ENCODE measurements around the gene MRPL49. TPM values are rescaled to one million over a fixed set of nuclear protein-coding genes. Genes with fewer than 3 reads are reported as not detected.

MRPL49 gene
- total and polyA plus RNA-seq, 2 experiments from 2014 or later = 27.7 to 61.9 TPM

DNA sequence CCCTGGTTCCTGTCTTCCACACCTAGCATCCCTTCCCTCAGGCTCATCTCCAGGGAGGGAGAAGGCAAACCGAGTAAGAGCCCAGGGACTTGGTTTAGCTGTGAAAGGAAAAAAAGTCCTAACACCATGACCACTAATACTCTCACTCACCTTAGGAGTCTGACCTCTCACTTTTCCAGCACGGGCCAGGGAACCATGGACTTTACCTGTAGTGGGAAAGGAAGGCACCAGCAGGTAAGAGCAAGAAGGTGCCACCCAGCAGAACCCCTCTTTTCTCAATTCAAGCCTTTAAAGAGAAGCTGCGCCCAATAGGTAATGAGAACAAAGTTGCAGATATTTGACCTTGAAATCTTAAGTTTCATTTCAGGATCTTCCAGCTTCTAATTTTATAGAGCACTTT lies 1.3 kb upstream of the MRPL49 start (continued):
- TF ChIP-seq ZNF462 (CRISPR knock-in tag; IDR thresholded peaks at IDR 0.05) = no peak

DNA sequence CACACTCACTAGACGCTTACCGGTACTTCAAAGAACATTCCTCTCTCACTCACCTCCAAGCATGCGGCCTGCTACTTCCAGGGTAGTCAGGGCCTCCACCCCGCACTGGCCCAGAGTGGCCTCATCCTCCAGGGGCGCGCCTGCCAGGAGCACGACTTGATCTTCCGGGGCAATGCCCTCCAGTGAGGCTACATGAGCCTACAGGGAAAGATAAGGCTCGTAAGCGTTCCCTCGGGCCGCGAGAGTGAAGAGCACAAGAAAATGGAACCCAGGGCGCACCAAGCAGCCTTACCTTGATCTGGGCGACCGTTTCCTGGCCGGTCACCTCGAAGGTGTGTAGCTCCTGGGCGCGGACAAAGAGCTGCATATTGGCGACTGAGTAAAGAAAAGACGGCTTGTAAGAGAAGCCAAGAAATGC lies 665 bp upstream of the MRPL49 start:
- Histone ChIP-seq H3K27me3 (ENCODE audit: insufficient read depth) (no peaks in the 10 kb centered on the region), H3K27ac (ENCODE audit: low read depth) (peak overlapping the region; percentile 90), H3F3A (replicated peaks; ENCODE audit: low read depth) (peaks cover 34% of the 10 kb centered on the region), H3K4me3 (peak overlapping the region; percentile 94), H4K20me1 (replicated peaks; ENCODE audit: insufficient read depth) (peaks cover 10% of the 10 kb centered on the region), H2AFZ (no peak overlapping the region), H3K4me1 (ENCODE audit: insufficient read depth) (peaks cover 11% of the 10 kb centered on the region), H3K79me2 (replicated peaks; ENCODE audit: insufficient read depth) (peaks cover 44% of the 10 kb centered on the region), H3K4me2 (peak overlapping the region; percentile 96), H3K36me3 (ENCODE audit: insufficient read depth) (peaks cover 18% of the 10 kb centered on the region), H3K9me2 (ENCODE audit: insufficient read depth) (no peaks in the 10 kb centered on the region)
- peak overlapping the region; percentile 99 for H3K27ac Mint-ChIP-seq
- H3K9me3 Mint-ChIP-seq = no peaks in the 10 kb centered on the region; the same call in 2 of the 3 replicates
- no peak; the same call in 2 of the 3 replicates for ATAC-seq
- H3K27me3 Mint-ChIP-seq (ENCODE audit: insufficient read depth, low read depth, poor library complexity) = peaks cover 27% of the 10 kb centered on the region
- TF ChIP-seq EZH2phosphoT487 (IDR thresholded peaks at IDR 0.05; ENCODE audit: unreplicated experiment) (no peak), NANOG (IDR thresholded peaks at IDR 0.05; ENCODE audit: borderline replicate concordance) (no peak), EZH2 (IDR thresholded peaks at IDR 0.05; ENCODE audit: low read depth, unreplicated experiment) (no peak), POLR2AphosphoS5 (IDR thresholded peaks at IDR 0.05; ENCODE audit: low read depth) (no peak), CREB1 (CRISPR knock-in tag; IDR thresholded peaks at IDR 0.05; ENCODE audit: low read depth) (no peak), STAT1 (IDR thresholded peaks at IDR 0.05; ENCODE audit: unreplicated experiment) (no peak)
- TF ChIP-seq, protein P1, sequence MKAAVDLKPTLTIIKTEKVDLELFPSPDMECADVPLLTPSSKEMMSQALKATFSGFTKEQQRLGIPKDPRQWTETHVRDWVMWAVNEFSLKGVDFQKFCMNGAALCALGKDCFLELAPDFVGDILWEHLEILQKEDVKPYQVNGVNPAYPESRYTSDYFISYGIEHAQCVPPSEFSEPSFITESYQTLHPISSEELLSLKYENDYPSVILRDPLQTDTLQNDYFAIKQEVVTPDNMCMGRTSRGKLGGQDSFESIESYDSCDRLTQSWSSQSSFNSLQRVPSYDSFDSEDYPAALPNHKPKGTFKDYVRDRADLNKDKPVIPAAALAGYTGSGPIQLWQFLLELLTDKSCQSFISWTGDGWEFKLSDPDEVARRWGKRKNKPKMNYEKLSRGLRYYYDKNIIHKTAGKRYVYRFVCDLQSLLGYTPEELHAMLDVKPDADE (IDR thresholded peaks at IDR 0.05) = no peak
- H3K36me3 Mint-ChIP-seq (ENCODE audit: low read depth) = peaks cover 75% of the 10 kb centered on the region
- peak overlapping the region; percentile 100 for H3K4me3 Mint-ChIP-seq
- DNase-seq (ENCODE audit: low spot score) = peak; percentile 35
- peaks cover 20% of the 10 kb centered on the region for H3K4me1 Mint-ChIP-seq
